ENCODE data around the gene GARNL3.

The GARNL3 gene

DNA sequence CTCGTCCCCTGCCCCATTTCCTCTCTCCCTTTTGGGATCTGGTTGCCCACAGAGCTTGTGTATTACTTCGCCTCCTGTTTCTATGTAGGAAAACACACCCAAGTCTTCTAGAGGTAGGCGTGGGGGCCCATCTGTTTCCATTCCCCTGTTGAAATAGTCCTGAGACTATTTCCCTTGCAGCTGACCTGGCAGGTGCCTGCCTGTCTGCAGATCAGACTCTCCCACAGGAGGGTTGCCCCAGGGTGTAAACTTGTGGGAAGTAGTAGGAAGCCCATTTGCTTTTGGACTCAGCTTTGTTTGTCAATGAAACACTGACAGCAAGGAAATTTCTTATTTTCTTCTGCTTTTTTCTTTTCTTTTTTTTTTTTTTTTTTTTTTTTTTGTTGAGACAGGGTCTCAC lies 16.3 kb upstream of the GARNL3 start:
- POLR2A ChIA-PET, result no interaction called here
- CTCF ChIA-PET, result no interaction called here
- DNase-seq (ENCODE audit: low read depth, low spot score), result no peak
- TF ChIP-seq, protein P1, sequence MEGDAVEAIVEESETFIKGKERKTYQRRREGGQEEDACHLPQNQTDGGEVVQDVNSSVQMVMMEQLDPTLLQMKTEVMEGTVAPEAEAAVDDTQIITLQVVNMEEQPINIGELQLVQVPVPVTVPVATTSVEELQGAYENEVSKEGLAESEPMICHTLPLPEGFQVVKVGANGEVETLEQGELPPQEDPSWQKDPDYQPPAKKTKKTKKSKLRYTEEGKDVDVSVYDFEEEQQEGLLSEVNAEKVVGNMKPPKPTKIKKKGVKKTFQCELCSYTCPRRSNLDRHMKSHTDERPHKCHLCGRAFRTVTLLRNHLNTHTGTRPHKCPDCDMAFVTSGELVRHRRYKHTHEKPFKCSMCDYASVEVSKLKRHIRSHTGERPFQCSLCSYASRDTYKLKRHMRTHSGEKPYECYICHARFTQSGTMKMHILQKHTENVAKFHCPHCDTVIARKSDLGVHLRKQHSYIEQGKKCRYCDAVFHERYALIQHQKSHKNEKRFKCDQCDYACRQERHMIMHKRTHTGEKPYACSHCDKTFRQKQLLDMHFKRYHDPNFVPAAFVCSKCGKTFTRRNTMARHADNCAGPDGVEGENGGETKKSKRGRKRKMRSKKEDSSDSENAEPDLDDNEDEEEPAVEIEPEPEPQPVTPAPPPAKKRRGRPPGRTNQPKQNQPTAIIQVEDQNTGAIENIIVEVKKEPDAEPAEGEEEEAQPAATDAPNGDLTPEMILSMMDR (IDR thresholded peaks at IDR 0.05; ENCODE audit: insufficient read depth, low read length, missing control alignments), result no peak
- H3K4me3 ChIP-seq (ENCODE audit: low read depth, low read length), result no peak overlapping the region

DNA sequence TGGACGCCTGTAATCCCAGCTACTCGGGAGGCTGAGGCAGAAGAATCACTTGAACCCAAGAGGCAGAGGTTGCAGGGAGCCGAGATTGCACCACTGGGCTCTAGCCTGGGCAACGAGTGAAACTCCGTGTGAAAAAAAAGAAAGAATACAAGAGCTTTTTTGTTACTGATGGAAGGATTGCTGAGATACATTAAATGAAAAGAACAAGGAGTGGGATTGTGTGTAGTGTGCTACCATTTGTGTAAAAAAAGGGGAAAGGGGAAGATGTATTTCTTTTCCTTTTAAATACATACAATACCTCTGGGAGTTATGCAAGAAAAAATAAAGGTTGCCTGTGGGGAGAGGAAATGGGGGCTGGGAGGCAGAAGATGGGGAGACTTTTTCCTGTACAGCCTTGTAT lies 14.7 kb upstream of the GARNL3 start:
- ChIA-PET CTCF (no interaction called here), POLR2A (no interaction called here)
- TF ChIP-seq, protein P1 (IDR thresholded peaks at IDR 0.05; ENCODE audit: insufficient read depth, low read length, missing control alignments), result no peak
- no peak for DNase-seq (ENCODE audit: low read depth, low spot score)
- no peak overlapping the region for H3K4me3 ChIP-seq (ENCODE audit: low read depth, low read length)

DNA sequence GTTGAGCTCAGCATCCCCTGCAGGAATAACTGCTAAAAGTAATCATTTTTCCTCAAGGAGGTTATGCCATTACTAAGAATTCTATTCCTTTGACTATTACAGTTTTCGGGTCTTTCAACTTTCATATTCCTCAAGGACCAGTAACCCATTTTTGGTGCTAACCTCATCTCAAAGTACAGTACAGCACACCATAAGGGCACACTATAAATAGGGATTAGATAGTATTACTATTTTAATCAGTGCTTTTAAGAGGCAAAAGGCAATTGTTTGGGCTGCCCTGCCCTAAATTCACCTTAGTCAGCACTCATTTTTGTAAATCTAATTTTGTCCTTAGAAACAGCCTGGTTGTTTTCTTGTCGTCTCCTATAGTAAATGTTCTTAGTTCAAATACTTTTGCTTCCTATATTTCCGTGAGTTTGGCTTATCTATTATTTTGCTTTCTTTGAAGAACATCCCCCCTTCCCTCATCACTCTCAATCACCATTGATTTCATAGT lies 13.6 kb upstream of the GARNL3 start:
- TF ChIP-seq, protein P1 (IDR thresholded peaks at IDR 0.05; ENCODE audit: insufficient read depth, low read length, missing control alignments), result no peak
- no peak overlapping the region for H3K4me3 ChIP-seq (ENCODE audit: low read depth, low read length)
- no peak for DNase-seq (ENCODE audit: low read depth, low spot score)
- POLR2A ChIA-PET, result no interaction called here
- CTCF ChIA-PET, result interaction anchor here (1.8 kb wide), 1 partner anchor 33 kb away, joined by 5 read pairs; no protein-coding TSS in a partner anchor

DNA sequence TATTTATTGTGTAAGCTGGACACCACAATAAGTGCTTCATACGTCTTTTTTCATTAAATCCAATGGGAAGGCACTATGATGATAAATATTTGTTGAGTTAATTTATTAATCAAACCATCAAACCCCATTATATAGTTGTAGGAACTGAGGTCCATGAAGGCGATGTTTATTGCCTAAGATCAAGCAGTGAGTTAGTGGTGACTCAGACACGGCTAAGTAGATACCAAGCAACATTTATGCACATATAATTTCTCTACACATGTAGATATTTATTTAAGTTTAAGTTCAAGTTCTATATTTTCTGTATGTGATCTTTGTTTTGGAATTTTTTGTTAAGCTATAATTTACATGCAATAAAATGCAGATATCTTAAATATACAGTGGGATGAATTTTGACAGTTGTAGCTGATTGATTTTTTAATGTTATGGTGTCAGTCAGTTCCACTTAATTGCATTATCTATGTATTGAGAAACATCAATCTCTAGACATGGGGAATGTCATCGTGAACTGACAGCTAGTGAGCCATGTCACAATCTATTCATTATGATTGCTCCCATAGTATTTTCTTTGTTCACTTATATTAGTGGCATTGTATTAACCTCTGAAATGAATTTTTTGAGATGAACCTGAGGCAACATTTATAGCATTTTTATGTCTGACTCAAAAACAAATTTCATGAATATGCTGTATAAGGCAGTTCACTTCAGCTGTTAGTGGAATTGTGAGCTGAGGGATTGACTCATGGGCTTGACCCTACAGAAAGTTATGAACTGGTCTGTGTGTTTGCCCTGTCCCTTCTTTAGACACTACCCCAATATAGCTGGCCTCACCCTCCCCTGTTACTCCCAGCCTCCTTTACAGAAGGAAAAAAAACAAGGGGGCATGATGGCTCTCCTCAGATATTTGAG lies 11.9 kb upstream of the GARNL3 start:
- no peak for DNase-seq (ENCODE audit: low read depth, low spot score)
- ChIA-PET CTCF (no interaction called here), POLR2A (no interaction called here)
- H3K4me3 ChIP-seq (ENCODE audit: low read depth, low read length), result no peak overlapping the region
- TF ChIP-seq, protein P1 (IDR thresholded peaks at IDR 0.05; ENCODE audit: insufficient read depth, low read length, missing control alignments), result no peak

DNA sequence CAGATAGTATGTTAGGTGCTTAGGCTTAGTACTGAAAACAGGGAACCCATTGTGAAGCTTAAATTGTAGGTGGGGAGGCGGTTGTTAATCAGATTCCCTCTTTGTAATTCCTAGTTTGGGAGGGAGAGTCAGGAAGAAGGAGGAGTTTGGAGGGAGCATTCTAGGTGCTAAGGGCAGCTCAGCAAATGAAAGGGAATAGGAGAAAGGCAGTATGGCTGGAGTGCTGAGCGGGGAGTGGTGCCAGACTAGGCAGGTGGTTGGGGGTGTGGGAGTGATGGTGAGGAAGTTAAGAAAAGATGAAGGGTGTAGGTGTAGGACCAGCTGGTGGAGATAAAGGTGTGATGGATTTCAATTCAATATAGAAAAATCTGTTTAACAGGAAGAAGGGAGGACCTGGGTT lies 11.1 kb upstream of the GARNL3 start:
- TF ChIP-seq, protein P1 (IDR thresholded peaks at IDR 0.05; ENCODE audit: insufficient read depth, low read length, missing control alignments), result no peak
- CTCF ChIA-PET, result no interaction called here
- DNase-seq (ENCODE audit: low read depth, low spot score), result no peak

DNA sequence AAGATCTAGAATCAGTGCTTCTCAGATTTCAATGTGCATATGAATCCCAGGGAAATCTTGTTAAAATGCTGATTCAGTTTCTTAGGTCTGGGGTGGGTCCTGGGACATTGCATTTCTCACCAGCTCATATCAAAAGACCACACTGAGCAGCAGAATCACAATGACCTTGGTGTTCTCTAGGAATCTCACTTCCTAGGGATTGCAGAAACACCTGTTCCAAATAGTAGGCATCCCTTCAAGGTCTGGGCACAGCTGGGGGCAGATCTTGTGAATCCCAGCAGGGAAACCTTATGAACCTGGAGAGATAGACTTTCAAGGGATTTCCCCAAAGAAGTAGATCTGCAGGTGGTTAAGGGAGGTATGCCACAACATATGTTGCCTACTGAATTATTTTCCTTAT lies 8.9 kb upstream of the GARNL3 start:
- TF ChIP-seq, protein P1 (IDR thresholded peaks at IDR 0.05; ENCODE audit: insufficient read depth, low read length, missing control alignments), result no peak
- DNase-seq (ENCODE audit: low read depth, low spot score), result no peak
- no peak overlapping the region for H3K4me3 ChIP-seq (ENCODE audit: low read depth, low read length)
- ChIA-PET CTCF (no interaction called here), POLR2A (no interaction called here)

More for the DNA sequence above, 11.1 kb upstream of the GARNL3 start:
- H3K4me3 ChIP-seq (ENCODE audit: low read depth, low read length), result no peak overlapping the region
- POLR2A ChIA-PET, result no interaction called here
